GM12878 (cell line): ENCODE data around the gene KLHDC8A. TPM values are rescaled to one million over a fixed set of nuclear protein-coding genes. Genes with fewer than 3 reads are reported as not detected.

Experiments
- ATAC-seq: fragments of 200-7000 bp; cut with Tn5 transposase; 3 replicates; pipeline ENCODE4 v1.9.1; 2020; ENCODE audit warnings: mild to moderate bottlenecking, moderate library complexity
- BruUV-seq: library from RNA; stranded (reverse); fragments of 400-500 nt; replicated peaks from 2 replicates; lab custom pipeline; 2021; lab: Mats Ljungman, UMichigan
- CTCF ChIA-PET: fragments of 300-600 bp; sonication (Branson Sonifier 250); formaldehyde crosslinking; extraction: SDS; loops from one replicate; lab custom pipeline; 2021; ENCODE audit warnings: inconsistent platforms; lab: Yijun Ruan, JAX
- POLR2A ChIA-PET: fragments of 350-600 bp; formaldehyde crosslinking; extraction: SDS; loops from one replicate; lab custom pipeline; 2021; ENCODE audit warnings: inconsistent platforms; lab: Charles Lee
- RAD21 ChIA-PET: fragments of 300-600 bp; sonication (Branson Sonifier 250); formaldehyde crosslinking; loops from one replicate; lab custom pipeline; 2023; ENCODE audit warnings: antibody characterized with exemption; ENCODE audit not compliant: unreplicated experiment; lab: Charles Lee
- SMC1A ChIA-PET: fragments of 300-600 bp; sonication (Branson Sonifier 250); formaldehyde crosslinking; loops from one replicate; lab custom pipeline; 2023; ENCODE audit not compliant: unreplicated experiment, uncharacterized antibody; lab: Charles Lee
- DNase-seq: peaks from one replicate; pipeline ENCODE4 v3.0.0-alpha.2; 2011; ENCODE audit warnings: low read depth, low spot score
- FAIRE-seq: peaks from 3 replicates; lab custom pipeline; 2011; peaks lifted over from hg19 to GRCh38; lab: Jason Lieb, UNC
- H2AFZ ChIP-seq: 2 replicates; pipeline ENCODE4 v1.6.0; 2011; ENCODE audit warnings: low read depth, low read length, control low read depth; ENCODE audit not compliant: control insufficient read depth
- H3K27ac ChIP-seq: 2 replicates; pipeline ENCODE4 v1.5.1; 2011; ENCODE audit warnings: control low read depth; ENCODE audit not compliant: control insufficient read depth, insufficient read depth
- H3K27me3 ChIP-seq, 2 experiments: replicated peaks in 1 of 2; 2 replicates each; pipeline versions ENCODE4 v1.6.0 to v1.6.1; 2011; ENCODE audit warnings: low read length in 1 of 2; ENCODE audit not compliant: control insufficient read depth in 2 of 2, insufficient read depth in 2 of 2
- H3K36me3 ChIP-seq, 2 experiments: 2 replicates each; pipeline ENCODE4 v1.5.1; 2011; ENCODE audit warnings: low read length in 1 of 2; ENCODE audit not compliant: control insufficient read depth in 2 of 2, insufficient read depth in 2 of 2
- H3K4me1 ChIP-seq: 2 replicates; pipeline ENCODE4 v1.6.1; 2011; ENCODE audit warnings: mild to moderate bottlenecking, low read length, moderate library complexity, mixed read lengths; ENCODE audit not compliant: control insufficient read depth, insufficient read depth
- H3K4me2 ChIP-seq: 2 replicates; pipeline ENCODE4 v1.6.0; 2011; ENCODE audit warnings: control low read depth; ENCODE audit not compliant: control insufficient read depth, insufficient read depth
- H3K4me3 ChIP-seq: fragments of 200-600 bp; sonication (generic); 2 replicates; pipeline ENCODE4 v1.5.1; 2016
- H3K79me2 ChIP-seq: 2 replicates; pipeline ENCODE4 v1.6.0; 2011; ENCODE audit warnings: low read length; ENCODE audit not compliant: control insufficient read depth, insufficient read depth
- H3K9ac ChIP-seq: 2 replicates; pipeline ENCODE4 v1.8.0; 2011; ENCODE audit warnings: low read length, control low read depth, mixed read lengths; ENCODE audit not compliant: control insufficient read depth, insufficient read depth
- H3K9me3 ChIP-seq: replicated peaks from 3 replicates; pipeline ENCODE4 v1.5.1; 2011; ENCODE audit warnings: mild to moderate bottlenecking, low read length; ENCODE audit not compliant: control insufficient read depth, insufficient read depth
- H4K20me1 ChIP-seq: 2 replicates; pipeline ENCODE4 v1.6.0; 2011; ENCODE audit not compliant: control insufficient read depth, insufficient read depth
- BACH1 ChIP-seq: fragments of 450-650 bp; IDR thresholded peaks from 2 replicates; pipeline ENCODE4 v1.6.1; 2017; ENCODE audit warnings: mild to moderate bottlenecking, borderline replicate concordance
- BRCA1 ChIP-seq: IDR thresholded peaks from 2 replicates; pipeline ENCODE4 v1.6.1; 2011; ENCODE audit warnings: low read depth, low read length, improper control_type of control experiment
- CBX3 ChIP-seq: fragments of 200-600 bp; sonication (generic); IDR thresholded peaks from 2 replicates; pipeline ENCODE4 v1.6.1; 2016; ENCODE audit warnings: low read depth, borderline replicate concordance
- CEBPB ChIP-seq, 2 experiments: fragments of 150-350 bp in 1 of 2; IDR thresholded peaks; 2 replicates each; pipeline ENCODE4 v1.6.1; 2012 to 2014; ENCODE audit warnings: low read depth in 2 of 2, low read length in 2 of 2, borderline replicate concordance in 1 of 2, inconsistent platforms in 1 of 2
- CREM ChIP-seq: IDR thresholded peaks from 2 replicates; pipeline ENCODE4 v1.6.1; 2014; ENCODE audit warnings: antibody characterized with exemption, low read depth
- ELK1 ChIP-seq: IDR thresholded peaks from 2 replicates; pipeline ENCODE4 v1.6.1; 2012; ENCODE audit warnings: low read depth, low read length, improper control_type of control experiment
- EP300 ChIP-seq, 2 experiments: fragments of 150-350 bp in 1 of 2; IDR thresholded peaks; 2 replicates each; pipeline ENCODE4 v1.6.1; 2011 to 2012; ENCODE audit warnings: low read depth in 2 of 2, low read length in 2 of 2, borderline replicate concordance in 1 of 2, improper control_type of control experiment in 1 of 2, inconsistent platforms in 1 of 2; ENCODE audit not compliant: control insufficient read depth in 1 of 2
- HDGF ChIP-seq: fragments of 450-650 bp; IDR thresholded peaks from 2 replicates; pipeline ENCODE4 v1.6.1; 2016; ENCODE audit warnings: antibody characterized with exemption
- IKZF1 ChIP-seq: fragments of 450-650 bp; conservative IDR thresholded peaks from 2 replicates; pipeline ENCODE4 v1.6.1; 2017; ENCODE audit warnings: antibody characterized with exemption, mild to moderate bottlenecking
- IKZF2 ChIP-seq, 2 experiments: fragments of 450-650 bp; IDR thresholded peaks; 2 replicates each; pipeline ENCODE4 v1.6.1; 2017; ENCODE audit warnings: mild to moderate bottlenecking in 2 of 2, moderate library complexity in 2 of 2
- KDM1A ChIP-seq: fragments of 200-600 bp; sonication (generic); IDR thresholded peaks from 2 replicates; pipeline ENCODE4 v1.6.1; 2016; ENCODE audit warnings: borderline replicate concordance
- MEF2A ChIP-seq: IDR thresholded peaks from 2 replicates; pipeline ENCODE4 v1.6.1; 2011; ENCODE audit warnings: low read depth, mild to moderate bottlenecking, low read length, moderate library complexity; ENCODE audit not compliant: insufficient read depth
- MLLT1 ChIP-seq: fragments of 450-650 bp; IDR thresholded peaks from 2 replicates; pipeline ENCODE4 v1.6.1; 2016; ENCODE audit warnings: mild to moderate bottlenecking
- MTA2 ChIP-seq: fragments of 450-650 bp; IDR thresholded peaks from 2 replicates; pipeline ENCODE4 v1.6.1; 2016; ENCODE audit warnings: low read depth, mild to moderate bottlenecking, moderate library complexity
- MTA3 ChIP-seq: IDR thresholded peaks from 2 replicates; pipeline ENCODE4 v1.6.1; 2012; ENCODE audit warnings: low read length, inconsistent platforms, borderline replicate concordance
- NBN ChIP-seq: fragments of 450-650 bp; IDR thresholded peaks from 2 replicates; pipeline ENCODE4 v1.6.1; 2016
- NFIC ChIP-seq: IDR thresholded peaks from 2 replicates; pipeline ENCODE4 v1.6.1; 2012; ENCODE audit warnings: low read depth, mild to moderate bottlenecking, inconsistent platforms, low read length, moderate library complexity
- PML ChIP-seq: IDR thresholded peaks from 2 replicates; pipeline ENCODE4 v1.6.1; 2012; ENCODE audit warnings: low read length, inconsistent platforms
- SP1 ChIP-seq: IDR thresholded peaks from one replicate; pipeline ENCODE4 v1.6.1; 2011; ENCODE audit warnings: low read depth, low read length
- TBL1XR1 ChIP-seq: IDR thresholded peaks from 2 replicates; pipeline ENCODE4 v1.6.1; 2012; ENCODE audit warnings: low read depth, low read length, improper control_type of control experiment
- TCF7 ChIP-seq: IDR thresholded peaks from 2 replicates; pipeline ENCODE4 v1.6.1; 2014; ENCODE audit warnings: antibody characterized with exemption, borderline replicate concordance
- ZNF622 ChIP-seq: fragments of 450-650 bp; IDR thresholded peaks from 2 replicates; pipeline ENCODE4 v1.6.1; 2017; ENCODE audit warnings: mild to moderate bottlenecking, inconsistent platforms
- ZSCAN29 ChIP-seq: fragments of 450-650 bp; IDR thresholded peaks from 2 replicates; pipeline ENCODE4 v1.6.1; 2017; ENCODE audit warnings: mild to moderate bottlenecking, moderate library complexity
- WGBS: methylation state at CpG from one replicate; pipeline ENCODE4 v1.1.6; 2016; ENCODE audit warnings: low lambda C conversion rate; ENCODE audit not compliant: insufficient replicate concordance, insufficient coverage; ENCODE audit errors: missing lambda C conversion rate; 5-methylcytosine and 5-hydroxymethylcytosine counted together
- in situ Hi-C: fragments of 300-500 bp; cut with MboI; formaldehyde crosslinking; loops from 9 replicates; pipeline ENCODE4 v1.14.3; 2018; ENCODE audit warnings: mixed read lengths
- intact Hi-C: fragments of 100-400 bp; cut with micrococcal nuclease; formaldehyde crosslinking; loops from one replicate; pipeline ENCODE4 v1.14.2; 2022; ENCODE audit not compliant: unreplicated experiment
- polyA plus RNA-seq, 11 experiments: library from polyadenylated mRNA; depleted of rRNA in 4 of 11; unstranded in 6 of 11; stranded (reverse) in 5 of 11; fragments of >200 nt; fragmentation: Nextera tagmentation in 4 of 11; fragmentation: Illumina TruSeq in 1 of 11; extraction: Ambion mirVana in 4 of 11; extraction: Trizol in 1 of 11; gene quantifications; 1 replicate in 1 of 11; 2 replicates in 10 of 11; pipeline versions ENCODE4 v1.2.1 to v1.2.3, GENCODE V29; 2011 to 2016; ENCODE audit warnings: inconsistent platforms in 2 of 11, missing spikeins in 2 of 11, low read depth in 1 of 11
- total RNA-seq, 4 experiments: library from RNA; depleted of rRNA in 3 of 4; stranded (reverse); fragments of >200 nt in 3 of 4; fragmentation: Illumina TruSeq in 1 of 4; extraction: Trizol in 1 of 4; gene quantifications; 2 replicates each; pipeline versions ENCODE4 v1.2.1 to v1.2.3, GENCODE V29; 2013 to 2021

The KLHDC8A gene
- total and polyA plus RNA-seq, 10 of the 15 experiments (the other 5 are each of a cell fraction or from before 2014, with no cell fraction given): not detected

GRCh38 chr1:205287076-205287475 is 69.6 kb downstream of the KLHDC8A start (continued):
- TF ChIP-seq ELK1 (no peak), NBN (no peak), BACH1 (no peak), ZSCAN29 (no peak), PML (no peak), MTA2 (no peak), CEBPB (IDR thresholded peaks at IDR 0.05; ENCODE audit: borderline replicate concordance in 1 of 2, low read depth in 2 of 2, low read length in 2 of 2) (no peak), BRCA1 (no peak), ZNF622 (no peak)
- TF ChIP-seq, all 136 proteins: peak for 0

GRCh38 chr1:205286335-205286950 is 70.3 kb downstream of the KLHDC8A start:
- peak overlapping the region; percentile 71 for H3K4me2 ChIP-seq
- SMC1A ChIA-PET: interaction anchor here (0.7 to 25.9 kb wide), 7 partner anchors 12 to 163 kb away, joined by 3 to 1445 read pairs (median 5); partner anchors contain the start of gene NUAK2
- TF ChIP-seq TCF7: no peak
- TF ChIP-seq SP1: peak; percentile 44
- peak; percentile 90 for TF ChIP-seq IKZF1
- peak; percentile 88 to 89 for TF ChIP-seq IKZF2 (IDR thresholded peaks at IDR 0.05)
- peak; percentile 65; the same call in 1 of the 2 replicates for TF ChIP-seq HDGF
- TF ChIP-seq KDM1A: peak; percentile 55; the same call in 1 of the 2 replicates
- TF ChIP-seq CREM: peak; percentile 71; the same call in 1 of the 2 replicates
- TF ChIP-seq TBL1XR1: peak; percentile 97
- peak; percentile 30; the same call in 1 of the 2 replicates for TF ChIP-seq MTA3
- peak; percentile 99 for TF ChIP-seq MLLT1
- peak; percentile 76 for TF ChIP-seq NFIC
- TF ChIP-seq CBX3: no peak
- peak; percentile 40; the same call in 1 of the 2 replicates for TF ChIP-seq MEF2A
- TF ChIP-seq EP300 (IDR thresholded peaks at IDR 0.05; ENCODE audit: borderline replicate concordance in 1 of 2, control insufficient read depth in 1 of 2, low read depth in 2 of 2, low read length in 2 of 2): peak; percentile 78 to 92

More at GRCh38 chr1:205286335-205286950, 70.3 kb downstream of the KLHDC8A start:
- H3K9ac ChIP-seq: no peak overlapping the region; the same call in 1 of the 2 replicates
- H3K79me2 ChIP-seq: no peaks in the 10 kb centered on the region
- H3K9me3 ChIP-seq: no peaks in the 10 kb centered on the region
- H3K36me3 ChIP-seq: no peaks in the 10 kb centered on the region
- in situ Hi-C loops (no loop called here), intact Hi-C loops (loop anchor here (1.0 to 10.0 kb wide), 3 partner anchors 164 to 771 kb away; partner anchors contain the start of gene ELK4)
- ChIA-PET CTCF (interaction anchor here (1.1 to 59.5 kb wide), 5 partner anchors 16 to 199 kb away, joined by 4 to 2333 read pairs (median 19); partner anchors contain the start of genes NUAK2 and TMCC2), POLR2A (interaction anchor here (0.5 to 9.0 kb wide), 9 partner anchors 8 to 800 kb away, joined by 4 to 151 read pairs (median 11); partner anchors contain the start of gene NUAK2), RAD21 (interaction anchor here (0.7 to 9.4 kb wide), 19 partner anchors 8 to 346 kb away, joined by 3 to 527 read pairs (median 5); partner anchors contain the start of gene NUAK2)
- peak overlapping the region; percentile 1; the same call in 1 of the 2 replicates for H3K4me3 ChIP-seq
- FAIRE-seq (peak; percentile 57), ATAC-seq (peak; percentile 66), DNase-seq (peak; percentile 84)
- H3K27ac ChIP-seq: peak overlapping the region; percentile 38
- no peak overlapping the region for H2AFZ ChIP-seq
- H3K27me3 ChIP-seq: no peaks in the 10 kb centered on the region; a peak in 1 of 4 replicates
- peaks cover 53% of the 10 kb centered on the region for H3K4me1 ChIP-seq
- 21% methylated on average over 9 of the region's 9 CpGs for WGBS
- BruUV-seq: no TSS peak
- no peaks in the 10 kb centered on the region; the same call in 1 of the 2 replicates for H4K20me1 ChIP-seq
